Measurements from ENCODE around the gene PTCD2. TPM values are rescaled to one million over a fixed set of nuclear protein-coding genes. Genes with fewer than 3 reads are reported as not detected.

Gene PTCD2
- total and polyA plus RNA-seq, 2 donors (not counting 3 experiments of a cell fraction or from before 2014, with no cell fraction given), result 4.3 to 6.7 TPM

DNA sequence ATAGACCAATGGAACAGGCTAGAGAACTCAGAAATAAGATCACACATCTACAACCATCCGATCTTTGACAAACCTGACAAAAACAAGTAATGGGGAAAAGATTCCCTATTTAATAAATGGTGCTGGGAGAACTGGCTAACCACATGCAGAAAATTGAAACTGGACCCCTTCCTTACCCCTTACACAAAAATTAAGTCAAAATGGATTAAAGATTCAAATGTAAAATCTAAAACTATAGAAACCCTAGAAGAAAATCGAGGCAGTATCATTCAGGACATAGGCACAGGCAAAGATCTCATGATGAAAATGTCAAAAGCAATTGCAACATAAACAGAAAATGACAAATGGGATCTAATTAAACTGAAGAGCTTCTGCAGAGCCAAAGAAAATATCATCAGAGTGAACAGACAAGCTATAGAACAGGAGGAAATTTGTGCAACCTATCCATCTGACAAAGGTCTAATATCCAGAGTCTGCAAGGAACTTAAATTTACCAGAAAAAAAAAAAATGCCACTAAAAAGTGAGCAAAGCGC lies 43.9 kb upstream of the PTCD2 start:
- dilution Hi-C loops (cut with MboI; ENCODE audit: extremely low pct_ligation_motif_present, low sequenced_read_pairs), result no loop called here
- Histone ChIP-seq H3K79me2 (ENCODE audit: control insufficient read depth, insufficient read depth, low read length) (peaks cover 14% of the 10 kb centered on the region), H2AFZ (ENCODE audit: low read depth, low read length) (no peak overlapping the region), H3K27me3 (ENCODE audit: control insufficient read depth in 2 of 2, insufficient read depth in 2 of 2, low read length in 2 of 2) (no peaks in the 10 kb centered on the region), H3K36me3 (ENCODE audit: control insufficient read depth in 2 of 2, extremely low read depth in 1 of 2, insufficient read depth in 2 of 2, low read length in 2 of 2) (no peaks in the 10 kb centered on the region), H3K9ac (replicated peaks; ENCODE audit: extremely low read depth, insufficient read depth, low read length) (no peak overlapping the region), H3K4me2 (ENCODE audit: insufficient read depth, low read length) (no peak overlapping the region), H3K4me3 (replicated peaks in 1 of 3; ENCODE audit: insufficient read depth in 1 of 3, low read depth in 1 of 3, low read length in 3 of 3) (no peak overlapping the region), H3K9me1 (replicated peaks; ENCODE audit: control insufficient read depth, extremely low read depth, insufficient read depth, low read length) (no peaks in the 10 kb centered on the region), H3K4me1 (ENCODE audit: control insufficient read depth, extremely low read depth, insufficient read depth, low read length) (peaks cover 2% of the 10 kb centered on the region), H3K9me3 (replicated peaks; ENCODE audit: control insufficient read depth, insufficient read depth, low read length) (no peaks in the 10 kb centered on the region), H3K27ac (ENCODE audit: insufficient read depth, low read depth, low read length) (no peak overlapping the region), H4K20me1 (replicated peaks; ENCODE audit: control insufficient read depth, extremely low read depth, insufficient read depth, low read length) (no peaks in the 10 kb centered on the region)
- ChIA-PET POLR2A (no interaction called here), CTCF (no interaction called here)
- intact Hi-C loops (cut with micrococcal nuclease), result no loop called here
- no peak for DNase-seq (ENCODE audit: low read depth, low spot score)
- no peak for FAIRE-seq
- no peak for TF ChIP-seq MYC (IDR thresholded peaks at IDR 0.05; ENCODE audit: low read depth, low read length)
- TF ChIP-seq, protein P1, sequence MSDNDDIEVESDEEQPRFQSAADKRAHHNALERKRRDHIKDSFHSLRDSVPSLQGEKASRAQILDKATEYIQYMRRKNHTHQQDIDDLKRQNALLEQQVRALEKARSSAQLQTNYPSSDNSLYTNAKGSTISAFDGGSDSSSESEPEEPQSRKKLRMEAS (IDR thresholded peaks at IDR 0.05; ENCODE audit: insufficient read depth, insufficient read length), result no peak
- TF ChIP-seq POLR2A (IDR thresholded peaks at IDR 0.05; ENCODE audit: low read depth, low read length), result no peak
- no peak for TF ChIP-seq GATA2 (IDR thresholded peaks at IDR 0.05; ENCODE audit: insufficient read depth, insufficient read length, low read depth, low read length)
- no peak for TF ChIP-seq POLR2AphosphoS5 (IDR thresholded peaks at IDR 0.05; ENCODE audit: insufficient read depth, low read depth, low read length)
- TF ChIP-seq JUN (IDR thresholded peaks at IDR 0.05; ENCODE audit: borderline replicate concordance, insufficient read depth, insufficient read length, low read depth), result no peak
- TF ChIP-seq, protein P2, sequence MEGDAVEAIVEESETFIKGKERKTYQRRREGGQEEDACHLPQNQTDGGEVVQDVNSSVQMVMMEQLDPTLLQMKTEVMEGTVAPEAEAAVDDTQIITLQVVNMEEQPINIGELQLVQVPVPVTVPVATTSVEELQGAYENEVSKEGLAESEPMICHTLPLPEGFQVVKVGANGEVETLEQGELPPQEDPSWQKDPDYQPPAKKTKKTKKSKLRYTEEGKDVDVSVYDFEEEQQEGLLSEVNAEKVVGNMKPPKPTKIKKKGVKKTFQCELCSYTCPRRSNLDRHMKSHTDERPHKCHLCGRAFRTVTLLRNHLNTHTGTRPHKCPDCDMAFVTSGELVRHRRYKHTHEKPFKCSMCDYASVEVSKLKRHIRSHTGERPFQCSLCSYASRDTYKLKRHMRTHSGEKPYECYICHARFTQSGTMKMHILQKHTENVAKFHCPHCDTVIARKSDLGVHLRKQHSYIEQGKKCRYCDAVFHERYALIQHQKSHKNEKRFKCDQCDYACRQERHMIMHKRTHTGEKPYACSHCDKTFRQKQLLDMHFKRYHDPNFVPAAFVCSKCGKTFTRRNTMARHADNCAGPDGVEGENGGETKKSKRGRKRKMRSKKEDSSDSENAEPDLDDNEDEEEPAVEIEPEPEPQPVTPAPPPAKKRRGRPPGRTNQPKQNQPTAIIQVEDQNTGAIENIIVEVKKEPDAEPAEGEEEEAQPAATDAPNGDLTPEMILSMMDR (IDR thresholded peaks at IDR 0.05; ENCODE audit: extremely low read depth in 1 of 2, insufficient read depth in 1 of 2, low read depth in 1 of 2, low read length in 2 of 2), result no peak
- no peak for TF ChIP-seq FOS (IDR thresholded peaks at IDR 0.05; ENCODE audit: borderline replicate concordance, insufficient read depth, low read length)
- no peak for TF ChIP-seq EZH2 (IDR thresholded peaks at IDR 0.05; ENCODE audit: borderline replicate concordance, low read depth, low read length, severe bottlenecking)
- no TSS peak for BruUV-seq (replicated peaks)
